GM18519 (cell line): ENCODE measurements around the gene CREB3L1.
A peak's percentile ranks its signal among the peaks of the same experiment; 100 is the strongest.

ENCODE experiments used
- ATAC-seq: cut with Tn5 transposase; IDR thresholded peaks from one replicate; pipeline ENCODE4 v1.9.1; 2021; ENCODE audit warnings: mild to moderate bottlenecking, moderate library complexity; ENCODE audit not compliant: unreplicated experiment, low FRiP score

The CREB3L1 gene

DNA sequence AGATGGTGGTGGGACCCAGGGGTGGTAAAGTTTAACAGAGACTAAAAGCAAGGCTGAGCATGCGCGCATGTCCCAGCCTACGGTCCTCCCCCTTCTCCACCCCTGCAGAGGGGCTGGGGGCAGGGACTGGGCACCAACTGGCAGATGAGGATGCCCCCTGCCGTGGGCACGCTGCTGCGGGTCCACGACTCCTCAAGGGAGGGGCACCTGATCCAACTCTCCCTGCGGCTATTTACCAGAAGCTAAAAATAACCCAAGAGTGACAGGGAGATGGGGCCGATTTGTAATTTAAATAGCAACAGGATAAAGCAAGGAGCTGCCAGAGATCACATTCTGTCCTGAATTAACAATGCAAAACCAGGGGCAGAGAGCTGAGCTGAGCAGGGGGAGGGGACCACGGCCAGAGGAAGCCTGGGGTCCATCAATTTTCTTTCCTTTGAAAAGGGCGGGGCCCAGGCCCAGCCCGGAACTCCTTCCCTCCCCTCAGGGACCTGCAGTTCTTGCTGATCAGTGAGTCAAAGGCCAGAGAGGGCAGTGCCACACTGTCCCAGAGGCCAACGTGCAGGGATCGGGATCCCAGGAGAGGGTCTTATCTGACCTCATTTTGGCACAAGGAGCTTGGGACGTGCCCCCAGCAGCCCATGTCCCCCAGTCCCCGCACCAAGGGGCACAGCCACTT lies 61.7 kb downstream of the CREB3L1 start:
- no peak for ATAC-seq

GRCh38 chr11:46339816-46340215 lies 62.4 kb downstream of the CREB3L1 start:
- ATAC-seq = no peak

DNA sequence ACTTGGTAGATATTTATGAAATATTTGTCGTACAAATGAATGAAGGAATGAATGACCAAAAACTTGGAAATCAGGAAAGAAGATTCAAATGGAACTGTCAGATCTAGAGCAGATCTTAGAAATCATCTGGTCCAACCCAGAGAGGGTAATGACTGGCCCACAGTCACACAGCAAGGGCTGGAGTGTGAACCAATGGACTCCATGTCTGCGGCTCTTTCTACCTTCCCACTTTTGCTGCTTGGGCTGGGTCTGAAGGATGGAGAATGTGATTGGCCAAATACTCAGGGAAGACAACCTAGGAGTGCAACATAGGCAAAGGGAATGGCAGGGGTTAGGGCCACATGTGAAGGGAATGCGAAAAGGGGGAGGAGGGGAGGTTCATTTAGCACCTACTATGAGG lies 64.0 kb downstream of the CREB3L1 start:
- no peak for ATAC-seq

DNA sequence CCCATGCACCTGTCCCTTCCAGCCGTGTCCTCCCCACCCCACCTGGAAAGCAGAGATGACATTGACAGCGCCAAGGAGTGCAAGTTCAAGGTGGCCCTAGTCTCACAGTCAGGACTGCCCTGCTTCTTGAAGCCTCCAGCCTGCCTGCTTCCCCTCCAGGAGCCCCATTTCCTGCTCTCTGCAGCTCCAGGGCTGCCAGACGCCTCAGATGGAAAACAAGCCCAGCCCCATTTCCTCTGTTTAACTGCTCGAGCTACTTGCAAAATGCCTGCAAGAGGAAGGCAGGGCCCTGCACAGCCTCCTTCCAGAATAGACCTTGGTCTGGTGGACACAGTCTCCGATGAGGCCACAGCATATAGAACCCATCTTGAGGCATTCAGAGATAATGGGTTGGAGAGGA lies 64.8 kb downstream of the CREB3L1 start:
- ATAC-seq = no peak

GRCh38 chr11:46343520-46343919 lies 66.1 kb downstream of the CREB3L1 start:
- no peak for ATAC-seq

GRCh38 chr11:46345131-46345597 lies 67.7 kb downstream of the CREB3L1 start:
- no peak for ATAC-seq

DNA sequence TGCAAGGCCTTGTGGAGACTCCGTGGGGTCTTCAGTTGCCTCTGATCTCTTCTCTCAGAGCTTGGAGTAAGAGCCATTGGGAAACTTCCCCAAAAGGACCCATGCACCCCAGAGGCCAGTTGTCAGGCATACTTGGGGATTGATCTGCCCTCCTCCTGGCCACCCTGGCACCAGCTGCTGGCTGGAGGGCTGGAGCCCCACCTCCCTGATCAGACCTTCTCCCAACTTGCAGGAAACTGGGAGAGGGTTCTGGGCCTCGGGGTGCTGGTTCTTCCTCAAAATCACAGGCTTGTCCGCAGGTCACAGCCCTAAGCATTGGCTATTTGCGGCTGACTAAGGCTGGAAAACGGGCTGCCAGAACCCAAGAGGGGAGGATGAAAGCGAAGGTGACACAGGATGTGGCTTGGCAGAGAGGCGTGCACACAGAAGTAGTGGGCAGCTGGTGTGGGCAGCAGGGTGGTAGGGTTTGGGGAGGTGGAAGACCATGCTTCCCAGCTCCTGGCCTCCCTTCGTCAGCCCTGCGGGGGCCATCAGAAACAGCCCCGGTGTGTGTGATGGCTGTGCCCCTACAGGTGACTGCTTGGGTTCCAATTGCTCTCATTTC lies 68.5 kb downstream of the CREB3L1 start:
- no peak for ATAC-seq

- peak; percentile 54 for ATAC-seq
Measured at GRCh38 chr11:46346886-46347636, 69.6 kb downstream of the CREB3L1 start, which contains the start of gene DGKZ. TSS of gene DGKZ (plus strand) at chr11:46347463. CDS start at chr11:46347660, 197 bp downstream.

- no peak for ATAC-seq
Measured at GRCh38 chr11:46347637-46348311, 70.3 kb downstream of the CREB3L1 start.

DNA sequence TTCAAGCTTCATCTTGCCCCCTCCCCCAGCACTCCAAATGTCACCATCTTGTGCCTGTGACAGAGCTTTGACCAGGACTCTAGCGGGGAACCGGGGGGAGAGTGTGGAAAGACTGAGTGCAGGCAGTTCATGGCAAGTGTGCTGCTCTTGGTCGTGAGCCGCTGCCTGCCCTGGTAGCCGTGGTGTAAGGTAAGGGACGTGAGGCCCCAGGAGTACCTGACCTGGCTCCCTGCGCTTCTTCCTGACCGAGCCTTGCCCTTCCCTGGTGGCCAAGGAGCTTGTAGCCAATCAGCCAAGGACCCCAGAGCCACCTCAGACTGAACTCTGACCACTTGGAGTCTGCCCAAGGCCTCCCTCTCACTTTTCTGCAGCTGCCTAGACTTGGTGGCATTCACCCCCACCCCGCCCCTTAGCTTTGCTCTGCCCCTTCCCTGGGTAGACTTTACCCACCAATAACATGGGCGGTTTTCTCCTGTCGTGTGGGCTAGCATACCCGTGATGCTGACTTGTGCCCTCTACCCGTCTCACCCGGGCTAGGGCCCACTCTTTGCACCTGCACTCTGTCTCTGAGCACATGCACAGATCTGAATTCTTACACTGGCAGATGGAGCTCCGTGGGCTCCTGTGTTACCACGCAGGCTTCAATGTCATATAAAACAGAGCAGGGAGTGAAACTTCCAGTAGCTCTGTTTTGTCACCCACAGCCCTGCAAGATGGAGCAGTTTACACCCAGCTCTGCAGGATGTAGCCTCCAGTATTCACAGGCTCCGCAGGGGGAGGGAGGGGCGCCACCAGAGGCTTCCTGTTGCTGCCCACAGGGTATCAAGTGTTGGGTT lies 71.3 kb downstream of the CREB3L1 start:
- ATAC-seq = no peak

DNA sequence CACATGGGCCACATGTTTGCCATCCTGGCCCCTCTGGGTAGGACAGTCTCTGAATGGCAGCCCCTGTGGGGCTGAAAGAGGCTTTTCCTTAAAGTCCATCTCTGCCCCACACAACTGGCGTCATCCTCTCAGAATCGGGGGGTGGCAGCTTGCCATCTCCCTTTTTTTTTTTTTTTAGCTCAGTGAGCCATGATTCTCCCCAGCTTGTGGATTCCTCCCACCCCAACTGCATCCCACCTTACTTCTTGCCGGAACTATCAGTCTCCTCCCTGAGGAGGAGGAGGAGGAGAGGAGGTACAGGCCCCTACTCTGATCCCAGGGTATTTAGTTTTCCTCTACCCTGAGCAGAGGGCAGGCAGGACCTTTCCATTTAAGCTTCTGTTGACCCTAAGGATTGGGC lies 73.2 kb downstream of the CREB3L1 start:
- ATAC-seq = no peak

DNA sequence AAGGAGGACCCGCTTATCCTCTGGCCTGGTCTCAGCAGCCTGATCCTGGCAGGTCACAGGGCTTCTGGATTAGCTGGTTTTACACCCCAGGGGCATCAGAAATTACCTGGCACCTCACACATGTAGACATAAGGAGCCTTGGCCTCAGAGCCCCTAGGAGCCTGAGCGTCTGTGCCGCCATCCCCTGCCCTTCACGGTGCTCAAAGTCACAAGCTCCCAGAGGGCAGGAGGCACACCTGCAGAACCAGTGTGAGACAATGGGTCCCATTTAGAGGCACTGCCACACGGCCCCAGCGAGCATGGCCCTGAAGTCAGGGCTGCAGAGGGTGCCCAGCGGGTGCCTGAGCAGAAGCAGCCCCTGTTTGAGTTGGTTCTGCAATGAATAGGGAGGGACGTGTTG lies 73.7 kb downstream of the CREB3L1 start:
- no peak for ATAC-seq

GRCh38 chr11:46351606-46352005 lies 74.1 kb downstream of the CREB3L1 start:
- ATAC-seq = no peak

DNA sequence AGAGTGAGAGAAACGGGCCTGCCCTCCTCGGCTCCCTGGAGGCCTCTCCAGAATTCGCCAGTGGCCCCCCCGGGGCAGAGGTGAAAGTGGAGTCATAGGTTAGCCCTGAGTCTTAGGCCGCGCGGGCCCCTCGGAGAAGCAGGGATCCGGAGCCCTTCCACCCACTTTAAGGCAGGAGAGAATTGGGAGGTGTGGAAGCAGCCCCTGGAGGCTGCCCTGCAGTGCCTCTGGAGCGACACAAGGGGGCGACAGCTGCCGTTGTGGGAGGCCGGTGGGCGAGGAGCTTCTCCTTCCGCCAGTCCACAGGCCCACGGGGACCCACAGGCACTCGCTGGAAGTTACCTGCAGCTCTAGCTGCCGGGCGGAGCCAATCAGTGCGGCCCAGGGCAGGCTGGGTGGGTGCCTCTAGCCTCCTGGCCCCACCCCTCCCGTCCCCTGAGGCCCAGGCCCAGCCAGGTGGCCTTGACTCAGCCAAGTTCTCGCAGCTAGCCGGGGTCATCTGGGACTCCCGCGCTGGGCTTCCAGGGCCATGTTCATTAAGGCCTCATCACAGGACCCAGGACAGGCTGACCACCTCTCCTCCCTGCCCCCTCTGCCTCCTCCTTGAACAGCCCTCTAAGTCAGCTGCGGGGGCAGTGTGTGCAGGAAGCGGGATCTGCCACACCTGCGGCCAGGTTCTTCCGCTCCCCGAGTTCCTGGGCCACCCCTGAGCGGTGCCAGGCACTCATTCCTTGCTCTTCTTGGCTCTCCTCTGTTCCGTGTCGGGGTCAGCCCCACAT lies 74.8 kb downstream of the CREB3L1 start:
- no peak for ATAC-seq

DNA sequence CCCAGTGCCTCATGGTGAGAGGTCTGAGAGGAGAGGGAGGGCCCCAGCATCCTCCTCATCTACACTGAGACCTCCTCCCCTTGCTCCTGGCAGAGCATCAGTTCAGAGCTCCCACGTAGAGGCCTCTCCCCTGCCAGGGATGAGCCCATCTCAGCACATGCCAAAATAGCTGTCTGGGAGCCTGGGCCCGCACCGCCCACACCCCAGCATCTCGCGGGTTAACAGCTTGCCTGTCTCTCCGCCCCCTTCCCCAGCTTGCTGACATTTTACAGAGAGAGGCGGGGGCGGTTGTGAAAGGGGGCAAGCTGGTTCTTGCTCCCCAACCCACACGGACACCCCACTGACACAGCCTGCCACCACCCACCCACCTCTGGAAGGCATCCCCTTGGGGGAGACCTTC lies 76.2 kb downstream of the CREB3L1 start:
- no peak for ATAC-seq

- ATAC-seq = no peak
Measured at GRCh38 chr11:46356924-46357482, 79.5 kb downstream of the CREB3L1 start.

- ATAC-seq = no peak
Measured at GRCh38 chr11:46357483-46357936, 80.0 kb downstream of the CREB3L1 start.

DNA sequence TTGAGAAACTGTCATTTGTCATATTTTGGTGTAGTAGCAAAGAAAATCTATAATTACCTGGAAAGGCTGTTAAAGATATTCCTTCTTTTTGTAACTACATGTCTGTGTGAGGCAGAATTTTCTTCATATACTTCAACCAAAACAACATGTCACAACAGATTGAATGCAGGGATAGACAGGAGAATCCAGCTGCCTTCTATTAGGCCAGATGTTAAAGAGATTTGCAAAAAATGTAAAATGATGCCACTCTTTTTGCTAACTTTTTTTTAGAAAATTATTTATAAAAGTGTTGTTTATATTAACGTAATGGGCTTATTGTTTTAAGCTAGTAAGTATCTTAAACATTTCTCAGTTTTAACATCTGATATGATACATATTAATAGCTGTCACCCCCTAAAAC lies 82.5 kb downstream of the CREB3L1 start:
- no peak for ATAC-seq

- ATAC-seq = no peak
Measured at GRCh38 chr11:46360878-46361277, 83.4 kb downstream of the CREB3L1 start.
